CD4-positive, alpha-beta T cell treated with Interleukin-1 beta for 1 hour (primary cell): ENCODE measurements around the gene DOK1.

Experiments
- DNase-seq, 2 donors: peaks; one replicate each; pipeline ENCODE4 v3.0.0-alpha.2; 2020 to 2022

The DOK1 gene

DNA sequence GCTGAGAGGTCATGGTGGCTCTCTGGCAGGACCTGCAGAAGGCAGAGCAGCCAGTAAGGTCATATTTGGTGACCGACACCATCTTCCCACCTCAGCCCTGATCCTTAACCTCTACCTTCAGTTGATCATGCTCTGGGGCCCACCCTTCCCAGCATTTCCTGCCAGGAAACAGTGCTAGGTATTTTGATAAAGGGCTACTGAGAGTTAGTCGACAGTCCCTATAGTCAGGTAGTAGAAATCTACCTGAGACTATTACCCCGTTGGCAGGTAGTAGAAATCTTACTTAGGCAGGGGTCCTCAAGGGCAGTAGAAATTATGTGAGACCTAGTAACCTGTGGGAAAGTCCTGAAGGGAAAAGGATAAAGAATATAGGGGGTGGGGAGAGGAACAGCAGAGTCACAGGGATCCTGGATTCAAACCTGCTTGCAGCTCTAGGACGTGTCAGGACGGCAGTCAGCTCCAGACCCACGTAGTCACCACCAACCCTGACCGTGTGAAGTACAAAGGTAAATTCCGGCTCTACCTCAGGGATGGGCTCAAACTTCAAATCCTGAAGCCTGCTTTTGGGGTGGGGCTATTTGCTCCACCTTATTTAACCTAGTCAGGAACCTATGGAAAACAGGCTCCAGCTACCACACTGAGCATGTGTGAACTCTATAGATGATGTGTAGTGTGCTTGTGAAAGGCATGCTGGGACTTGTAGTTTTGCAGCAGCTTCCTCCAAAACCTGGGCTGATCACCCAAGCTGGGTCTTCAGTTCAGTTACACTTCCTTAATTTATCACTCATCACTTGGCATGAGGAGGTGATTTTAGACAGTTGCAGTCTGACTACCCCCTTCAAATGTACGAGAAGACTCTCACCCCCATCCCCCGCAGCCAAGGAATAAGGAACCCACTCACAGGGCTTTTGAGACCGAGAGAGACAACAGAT, 28.5 kb upstream of the DOK1 start, which contains the start of gene DQX1:
TSS of gene DQX1 (minus strand) at position 515 of the 932 bp plus-strand sequence. CDS start at position 13, 502 bp downstream.
- peak; percentile 48 to 66 for DNase-seq

DNA sequence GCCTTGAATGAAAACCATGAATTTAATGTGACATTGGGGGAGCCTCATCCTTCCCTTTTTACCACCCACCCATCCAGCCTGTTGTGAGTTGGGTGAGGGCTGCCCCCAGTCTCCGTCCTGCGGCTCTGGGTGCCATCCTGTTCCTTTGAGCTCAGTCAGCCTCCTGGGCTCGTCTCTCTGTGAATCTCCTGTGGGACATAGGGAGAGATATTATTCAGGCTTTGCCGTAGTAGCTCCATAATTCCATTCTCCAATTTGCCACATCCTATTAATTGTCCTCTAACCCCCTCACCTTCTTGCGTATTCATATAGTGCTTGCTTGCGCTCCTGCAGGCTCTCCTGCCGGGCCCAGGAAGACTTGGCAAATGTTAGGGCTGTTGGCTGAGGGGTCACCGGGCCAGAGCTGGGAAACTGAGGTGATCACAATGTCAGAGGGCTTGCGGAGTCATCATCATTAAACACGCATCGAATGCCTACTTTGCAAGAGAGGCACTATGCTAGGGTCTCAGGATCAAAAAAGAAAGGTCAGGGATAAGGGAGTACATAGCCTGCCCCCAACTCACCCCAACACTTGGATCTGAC, 27.8 kb upstream of the DOK1 start:
- DNase-seq: no peak

DNA sequence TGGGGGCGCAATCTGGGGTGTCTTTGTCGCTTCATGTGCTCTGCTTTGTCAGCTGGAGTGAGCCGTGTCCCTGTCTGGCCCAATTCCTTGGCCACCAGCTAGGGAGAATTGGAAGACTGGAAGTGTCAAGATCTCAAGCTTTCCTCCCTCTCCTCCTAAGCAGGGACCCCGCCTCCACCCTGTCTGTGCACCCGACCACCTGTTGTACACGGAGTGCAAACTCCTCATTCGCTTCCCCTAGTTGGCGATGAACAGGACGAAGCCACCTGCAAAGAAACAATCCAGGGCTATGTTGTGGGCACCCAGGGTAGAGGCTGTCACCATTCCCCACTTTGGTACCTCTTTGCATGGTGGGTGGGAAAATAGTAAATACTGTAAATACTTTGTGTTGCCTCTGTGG, 26.8 kb upstream of the DOK1 start:
- DNase-seq: no peak

DNA sequence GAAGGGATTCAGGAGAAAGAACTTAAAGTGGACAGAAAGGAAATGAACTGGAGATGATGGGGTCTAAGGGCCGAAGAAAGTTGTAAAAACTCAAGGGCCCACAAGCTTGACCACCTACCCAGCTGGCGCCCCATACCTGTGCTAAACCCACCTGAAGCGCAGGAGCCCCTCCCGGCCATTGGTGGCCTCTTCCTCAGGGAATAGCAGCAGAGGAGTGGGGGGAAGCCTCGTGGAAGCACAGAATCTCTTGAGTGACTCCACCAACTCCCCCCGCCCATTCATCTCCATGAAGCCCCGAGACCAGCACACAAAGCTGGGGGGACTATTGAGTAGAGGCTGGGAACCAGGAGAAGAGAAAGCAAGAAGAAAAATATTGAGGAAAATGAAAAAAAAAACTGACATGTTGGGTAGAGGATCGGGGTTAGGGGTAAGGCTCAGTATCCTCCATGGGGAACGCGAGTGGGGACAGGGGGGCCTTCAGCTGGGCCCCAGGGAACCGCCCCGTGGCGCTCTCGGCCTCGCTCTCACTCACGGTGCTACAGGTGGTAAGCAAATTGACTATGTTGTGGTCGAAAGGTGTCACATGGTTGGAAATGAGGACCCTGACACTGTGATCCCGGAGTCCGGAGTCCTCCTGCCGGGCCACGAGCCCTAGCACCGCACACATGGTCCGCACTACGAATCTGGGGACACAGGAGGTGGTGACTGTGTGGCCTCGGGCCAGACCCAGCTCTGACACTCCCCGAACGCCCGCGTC, 25.7 kb upstream of the DOK1 start:
- peak in 1 of 2 donors; percentile 13 for DNase-seq

DNA sequence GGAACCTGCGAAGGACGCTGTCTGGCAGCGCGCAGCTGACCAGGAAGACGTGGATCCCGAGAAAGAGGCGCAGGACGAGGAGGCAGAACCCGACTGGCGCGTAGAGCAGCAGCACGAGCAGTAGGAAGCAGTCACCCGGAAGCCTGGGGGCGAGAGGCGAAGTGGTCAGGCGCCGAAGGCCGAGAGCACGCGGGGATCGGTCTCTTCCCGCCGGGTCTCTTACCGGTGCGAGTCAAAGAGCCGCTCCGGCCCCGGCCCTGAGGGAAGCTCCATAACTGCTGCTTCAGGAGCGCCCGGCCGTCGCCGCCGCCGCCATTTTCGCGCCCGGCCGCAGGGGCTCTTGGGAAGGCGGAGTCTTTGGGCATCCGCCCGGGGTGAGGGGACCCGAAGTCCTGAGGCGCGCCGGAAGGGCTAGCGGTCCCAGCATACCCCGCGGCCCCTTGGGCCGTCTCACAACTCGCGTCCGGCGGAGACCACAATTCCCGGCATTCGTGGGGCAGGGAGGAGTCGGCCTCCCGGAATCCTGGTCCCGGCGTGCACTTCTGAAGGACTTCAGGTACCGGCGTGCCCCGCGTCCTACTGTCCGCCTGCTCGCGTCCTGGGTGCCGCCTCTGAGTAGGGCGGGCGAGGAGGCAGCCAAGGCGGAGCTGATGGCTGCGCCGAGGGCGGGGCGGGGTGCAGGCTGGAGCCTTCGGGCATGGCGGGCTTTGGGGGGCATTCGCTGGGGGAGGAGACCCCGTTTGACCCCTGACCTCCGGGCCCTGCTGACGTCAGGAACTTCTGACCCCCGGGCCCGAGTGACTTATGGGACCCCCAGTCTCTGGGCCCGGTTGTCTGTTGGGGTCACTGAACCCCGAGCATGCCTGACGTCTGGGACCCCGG, 24.9 kb upstream of the DOK1 start, which contains the start of the genes AUP1 and HTRA2:
TSS of gene AUP1 (minus strand) at position 350 of the 882 bp plus-strand sequence. CDS start at position 273, 77 bp downstream.
TSS of gene HTRA2 (plus strand) at position 577 of the 882 bp plus-strand sequence. CDS start at position 651, 74 bp downstream.
- DNase-seq: peak; percentile 89 to 94

DNA sequence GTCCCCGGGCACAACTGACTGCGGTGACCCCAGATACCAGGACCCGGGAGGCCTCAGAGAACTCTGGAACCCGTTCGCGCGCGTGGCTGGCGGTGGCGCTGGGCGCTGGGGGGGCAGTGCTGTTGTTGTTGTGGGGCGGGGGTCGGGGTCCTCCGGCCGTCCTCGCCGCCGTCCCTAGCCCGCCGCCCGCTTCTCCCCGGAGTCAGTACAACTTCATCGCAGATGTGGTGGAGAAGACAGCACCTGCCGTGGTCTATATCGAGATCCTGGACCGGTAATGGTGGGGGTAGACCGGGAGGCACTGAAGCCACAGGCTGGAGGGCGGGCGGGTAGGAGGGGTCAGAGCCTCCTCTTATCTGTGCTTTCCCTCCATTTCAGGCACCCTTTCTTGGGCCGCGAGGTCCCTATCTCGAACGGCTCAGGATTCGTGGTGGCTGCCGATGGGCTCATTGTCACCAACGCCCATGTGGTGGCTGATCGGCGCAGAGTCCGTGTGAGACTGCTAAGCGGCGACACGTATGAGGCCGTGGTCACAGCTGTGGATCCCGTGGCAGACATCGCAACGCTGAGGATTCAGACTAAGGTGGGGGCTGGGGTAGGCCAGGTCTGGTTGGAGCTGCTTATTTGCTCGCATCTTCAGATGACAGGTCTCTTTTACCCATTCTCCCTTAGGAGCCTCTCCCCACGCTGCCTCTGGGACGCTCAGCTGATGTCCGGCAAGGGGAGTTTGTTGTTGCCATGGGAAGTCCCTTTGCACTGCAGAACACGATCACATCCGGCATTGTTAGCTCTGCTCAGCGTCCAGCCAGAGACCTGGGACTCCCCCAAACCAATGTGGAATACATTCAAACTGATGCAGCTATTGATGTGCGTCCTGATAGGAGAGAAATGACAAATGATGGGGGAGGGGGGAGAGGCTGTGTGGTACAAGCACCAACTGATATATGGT, 24.0 kb upstream of the DOK1 start:
- peak; percentile 66 to 70 for DNase-seq

DNA sequence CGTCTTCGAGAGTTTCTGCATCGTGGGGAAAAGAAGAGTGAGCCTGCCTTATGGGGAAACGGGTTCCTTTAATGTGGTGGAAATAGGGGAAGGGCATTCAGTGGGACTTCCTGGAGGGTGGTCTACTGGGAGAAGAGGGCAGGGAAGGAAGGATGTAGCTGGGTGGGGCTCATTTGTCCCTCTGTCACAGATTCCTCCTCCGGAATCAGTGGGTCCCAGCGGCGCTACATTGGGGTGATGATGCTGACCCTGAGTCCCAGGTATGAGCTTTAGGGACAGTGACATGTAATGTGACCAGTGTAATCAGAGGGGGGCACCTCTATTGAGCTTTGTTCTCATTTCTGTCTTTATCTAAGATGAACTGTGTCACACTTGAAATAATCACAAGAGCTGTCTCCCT, 22.9 kb upstream of the DOK1 start:
- no peak for DNase-seq

DNA sequence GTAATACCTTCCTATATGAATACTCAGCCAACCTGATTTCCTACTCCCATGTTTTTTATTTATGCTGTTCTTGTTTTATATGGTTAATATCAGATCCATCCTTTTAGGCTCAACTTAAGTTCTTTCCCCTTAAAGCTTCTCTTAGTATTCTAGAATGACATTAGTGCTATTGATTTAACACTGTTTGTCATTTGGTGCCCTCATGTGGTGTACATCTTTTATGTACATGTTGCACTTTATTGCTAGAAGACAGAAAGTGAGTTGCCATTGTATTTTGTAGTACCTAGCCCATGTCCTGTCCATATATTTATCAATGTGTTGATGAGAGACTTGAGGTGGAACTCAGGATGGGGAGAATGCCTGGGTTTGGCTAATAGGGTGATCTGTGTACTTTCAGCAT, 22.3 kb upstream of the DOK1 start:
- DNase-seq: peak in 1 of 2 donors; percentile 59

DNA sequence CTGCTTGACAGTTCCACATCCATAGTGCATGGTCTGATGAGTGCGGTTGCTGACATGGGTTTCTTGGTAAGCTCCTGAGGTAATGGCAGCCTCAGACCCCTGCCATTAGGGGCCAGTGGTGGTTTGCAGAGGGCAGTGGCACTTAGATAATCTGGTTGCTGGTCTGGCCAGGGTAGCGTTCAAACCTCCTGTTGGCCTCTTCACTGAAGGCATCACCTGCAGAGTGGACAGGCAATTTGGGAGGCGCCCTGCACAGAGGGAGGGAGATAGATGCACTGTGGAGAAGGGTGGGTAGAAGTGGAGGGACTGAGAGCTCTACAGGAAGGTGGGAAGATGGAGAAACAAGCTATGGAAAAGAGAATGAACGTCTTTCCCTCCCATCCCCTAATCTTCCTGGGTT, 21.1 kb upstream of the DOK1 start:
- DNase-seq: no peak

DNA sequence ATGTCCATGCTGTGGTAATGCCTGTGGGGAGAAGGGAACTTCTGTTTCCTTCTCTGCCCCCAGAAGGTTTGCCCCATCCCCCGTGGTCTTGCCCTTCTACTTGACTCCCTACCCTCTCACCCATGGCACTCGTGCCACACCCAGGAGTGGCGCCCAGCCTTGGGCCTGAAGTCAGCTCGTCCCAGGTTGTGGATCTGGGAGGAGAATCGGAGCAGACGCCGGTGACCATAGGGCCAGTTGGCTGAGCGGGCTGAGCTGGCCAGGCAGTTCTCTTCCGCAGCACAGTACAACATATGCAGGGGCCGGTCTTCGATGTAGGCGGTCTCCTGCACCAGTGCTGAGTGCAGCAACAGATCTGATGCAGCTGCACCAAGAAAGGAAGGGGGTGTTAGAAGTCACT, 20.1 kb upstream of the DOK1 start:
- no peak for DNase-seq

DNA sequence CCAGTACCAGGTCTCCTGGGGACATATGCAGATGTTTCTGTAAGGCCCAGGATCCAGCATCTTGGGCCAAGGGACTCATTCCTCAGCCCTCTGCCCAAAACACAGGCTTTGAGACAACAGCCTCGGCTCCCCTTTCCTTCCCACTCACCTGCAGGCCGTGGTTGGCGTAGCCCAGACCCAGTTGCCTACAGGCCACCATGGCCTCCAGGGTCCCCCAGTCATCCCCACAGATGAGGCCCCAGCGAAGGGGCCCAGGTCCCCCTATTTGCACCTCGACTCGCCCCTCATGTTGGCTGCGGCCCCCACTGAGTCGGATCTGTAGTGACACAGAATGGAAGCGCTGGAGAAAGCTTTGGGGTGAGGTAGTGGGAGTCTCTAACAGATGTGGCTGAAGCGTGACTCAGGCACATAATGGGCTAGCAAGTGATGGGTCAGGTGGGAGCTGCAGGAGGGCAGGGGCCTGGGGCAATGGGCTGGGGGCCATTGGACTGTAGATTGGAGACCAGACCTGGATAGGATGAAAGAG, 19.0 kb upstream of the DOK1 start:
- no peak for DNase-seq

DNA sequence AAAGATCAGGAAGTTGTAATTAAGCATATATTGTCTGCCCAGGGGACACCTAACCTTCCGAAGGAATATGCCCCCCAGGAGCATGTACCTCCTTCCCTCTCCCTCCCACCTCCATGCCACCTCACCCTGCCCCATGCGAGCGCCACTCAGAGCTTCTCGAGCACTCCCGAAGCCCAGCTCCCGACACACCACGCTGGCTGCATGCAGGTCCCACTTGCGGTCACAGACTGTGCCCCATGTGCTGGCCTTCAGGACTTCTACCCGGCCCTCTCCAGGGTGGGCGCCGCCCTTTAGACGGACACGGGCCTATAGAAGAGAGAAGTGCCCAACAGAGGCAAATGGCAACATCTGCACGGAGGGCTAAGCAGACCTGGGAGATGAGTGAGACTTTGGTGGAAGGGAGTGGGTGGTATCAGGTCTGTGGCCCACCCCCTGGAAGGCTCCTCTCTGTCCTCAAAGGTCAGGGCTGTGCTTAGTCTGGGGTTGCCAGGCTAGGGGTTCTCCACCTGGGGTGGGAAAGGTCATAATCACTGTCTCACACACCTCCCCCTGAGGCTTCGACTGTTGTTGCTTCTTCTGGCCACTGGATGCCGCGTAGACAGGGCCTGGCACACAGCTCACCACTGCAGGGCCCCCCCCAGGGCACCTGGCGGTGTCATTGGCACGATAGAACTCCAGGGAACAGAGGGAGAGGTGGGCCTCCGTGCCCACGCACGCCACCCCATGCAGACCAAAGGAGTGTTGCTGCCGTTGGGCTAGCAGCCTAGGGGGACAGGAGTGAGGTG, 18.2 kb upstream of the DOK1 start:
- DNase-seq: no peak

DNA sequence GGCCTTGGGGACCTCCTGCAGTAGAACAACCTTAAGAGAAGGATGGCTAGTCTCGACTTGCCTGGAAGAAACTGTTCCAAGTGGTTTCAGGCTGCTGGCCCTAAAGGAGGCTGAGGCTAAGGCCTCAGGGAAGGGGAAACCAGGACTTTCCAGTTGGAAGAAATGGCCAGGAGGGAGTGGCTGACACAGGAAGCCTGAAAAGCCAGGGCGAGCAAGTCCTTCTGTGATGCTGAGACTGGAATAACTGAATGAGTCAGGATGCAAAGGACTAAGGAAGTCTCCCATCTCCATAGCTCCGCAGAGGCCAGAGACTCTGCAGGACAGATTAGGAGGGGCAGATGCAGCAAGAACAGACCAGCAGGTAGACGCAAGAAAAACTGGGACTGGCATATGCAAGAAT, 17.4 kb upstream of the DOK1 start:
- DNase-seq: no peak

DNA sequence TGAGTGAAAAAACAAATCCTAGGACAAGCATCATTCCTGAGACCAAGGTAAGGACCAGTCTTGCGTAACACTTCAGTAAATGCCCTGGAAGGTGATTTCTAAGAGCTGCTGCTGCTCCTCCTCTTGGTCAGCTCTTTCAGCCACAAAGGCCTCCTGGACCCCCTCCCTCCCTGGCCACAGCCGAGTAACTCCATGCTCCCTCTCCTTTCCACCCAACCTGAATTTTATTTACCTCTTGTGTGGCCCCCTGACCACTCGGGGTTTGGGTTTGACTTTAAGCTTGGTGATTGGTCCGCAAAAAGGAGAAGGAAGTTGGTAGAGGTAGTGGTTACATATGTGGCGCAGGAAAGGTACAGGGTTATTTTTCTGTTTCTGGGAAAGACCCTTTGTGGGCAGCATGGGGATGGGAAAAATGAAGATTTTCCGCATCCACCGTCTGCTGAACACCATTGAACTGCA, 15.6 kb upstream of the DOK1 start:
- DNase-seq: no peak

DNA sequence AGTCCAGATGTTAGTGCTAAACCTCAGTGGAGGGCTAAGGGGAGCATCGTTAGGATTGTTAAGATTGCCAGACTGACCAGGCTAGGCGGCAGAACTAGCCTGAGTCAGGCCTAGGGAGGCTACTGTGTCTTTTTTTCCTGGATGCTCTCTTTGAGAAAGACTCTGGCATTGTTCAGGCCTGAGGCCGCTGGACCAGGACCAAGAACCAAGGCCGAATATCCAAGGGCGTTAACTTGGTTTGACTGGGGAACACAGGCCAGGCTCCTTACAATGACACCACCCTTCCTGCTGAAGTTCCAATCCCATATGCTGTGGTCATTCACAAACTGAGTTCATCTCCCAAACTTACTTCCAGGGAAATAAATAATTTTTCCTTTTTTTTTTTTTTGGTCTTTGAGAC, 14.2 kb upstream of the DOK1 start:
- no peak for DNase-seq

DNA sequence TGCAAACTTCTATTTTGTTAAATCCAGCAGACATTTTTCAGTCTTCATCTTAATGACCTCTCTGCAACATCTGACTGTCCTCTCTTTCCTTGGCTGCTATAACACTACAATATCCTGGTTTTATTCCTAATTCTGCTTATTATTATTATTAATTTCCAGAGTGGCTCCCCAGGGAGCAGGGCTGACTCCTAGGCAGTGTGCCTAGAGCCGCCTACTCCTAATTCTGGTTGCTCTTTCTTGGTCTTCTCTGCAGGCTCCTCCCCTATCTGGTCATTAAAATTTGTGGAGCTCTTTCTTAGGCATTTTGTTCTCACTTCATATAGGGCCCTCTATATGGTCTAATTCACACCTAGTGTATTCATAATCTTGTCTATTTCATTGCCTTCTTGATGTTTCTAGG, 11.5 kb upstream of the DOK1 start:
- DNase-seq: no peak

DNA sequence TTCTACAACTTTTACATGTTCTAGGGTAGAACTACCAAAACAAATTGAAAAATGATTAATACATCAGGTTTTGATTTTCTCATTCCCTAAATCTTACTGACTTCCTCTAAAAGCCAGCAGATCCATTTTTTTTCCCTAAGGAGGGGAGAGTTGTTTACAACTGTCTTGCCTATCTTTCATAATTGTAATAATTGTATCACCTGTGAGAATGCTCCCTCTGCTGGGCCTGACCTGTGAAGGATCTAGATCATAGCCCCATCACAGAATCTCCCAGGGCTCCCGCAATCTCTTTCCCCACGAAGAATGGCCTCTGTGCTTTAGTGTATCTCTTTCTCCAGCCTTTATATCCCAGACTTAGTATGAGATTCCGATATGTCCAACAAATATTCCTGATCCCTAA, 9.9 kb upstream of the DOK1 start:
- DNase-seq: no peak

DNA sequence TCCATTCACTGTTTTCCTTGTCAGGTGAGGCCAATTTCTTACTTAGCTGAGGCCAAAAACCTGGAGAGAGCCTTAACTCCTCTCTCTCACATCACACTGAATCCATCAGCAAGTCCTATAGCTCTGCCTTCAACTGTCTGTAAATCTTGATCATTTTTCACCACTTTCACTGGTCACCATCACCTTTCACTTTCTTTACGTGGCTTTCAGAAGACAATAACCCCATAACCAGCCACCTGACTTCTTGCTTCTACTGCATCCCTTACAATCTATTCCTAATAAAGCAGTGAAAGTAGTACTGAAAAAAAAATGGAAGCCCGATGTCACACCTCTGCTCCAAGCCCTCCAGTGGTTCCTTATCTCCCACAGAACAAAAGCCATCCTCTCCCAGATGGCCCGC, 8.5 kb upstream of the DOK1 start:
- DNase-seq: no peak

DNA sequence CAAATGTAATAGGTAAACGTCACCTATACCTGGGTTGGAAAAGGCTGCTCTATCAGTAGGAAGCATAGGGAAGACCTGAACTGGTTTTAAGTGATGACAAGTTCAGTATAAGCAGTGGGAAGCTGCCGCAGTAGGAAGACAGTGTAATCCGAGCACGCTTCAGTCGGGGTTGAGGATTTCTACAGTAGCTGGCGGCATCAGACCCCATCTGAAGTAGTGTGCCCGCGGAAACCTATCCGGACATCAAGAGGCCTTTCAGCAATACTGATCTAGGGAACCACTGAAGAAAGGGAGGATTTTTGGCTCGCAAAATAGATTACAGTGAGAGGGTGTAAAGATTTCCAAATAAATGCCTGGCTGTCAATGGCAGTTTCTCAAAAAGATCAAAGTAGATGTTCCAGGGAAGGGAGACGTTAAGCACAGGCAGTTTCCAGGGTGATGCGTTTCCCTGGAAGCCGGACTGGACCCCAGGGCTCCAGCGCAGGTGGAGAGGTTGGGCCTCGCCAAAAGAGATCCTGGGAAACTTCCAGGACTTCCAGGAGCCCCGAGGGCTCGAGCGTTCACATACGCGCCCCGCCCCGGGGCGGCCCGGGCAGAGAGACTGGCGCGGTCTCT, 6.1 kb upstream of the DOK1 start:
- no peak for DNase-seq
